Stimulated activated CD4-positive, alpha-beta T cell treated with anti-CD3 and anti-CD28 coated beads, Interleukin-1b, Interleukin-23, amount 100 ng/mL, for 4 hours (primary cell): ENCODE results near the gene NANOS2.
A peak's percentile ranks its signal among the peaks of the same experiment; 100 is the strongest.

ENCODE experiments used
- DNase-seq, 2 donors: peaks; one replicate each; pipeline ENCODE4 v3.0.0-alpha.2; 2020; ENCODE audit warnings: low read depth in 2 of 2

The NANOS2 gene

GRCh38 chr19:45929247-45929646 is 14.7 kb upstream of the NANOS2 start:
- no peak for DNase-seq

GRCh38 chr19:45927565-45928261 is 13.1 kb upstream of the NANOS2 start:
- DNase-seq: peak; percentile 73 to 83

DNA sequence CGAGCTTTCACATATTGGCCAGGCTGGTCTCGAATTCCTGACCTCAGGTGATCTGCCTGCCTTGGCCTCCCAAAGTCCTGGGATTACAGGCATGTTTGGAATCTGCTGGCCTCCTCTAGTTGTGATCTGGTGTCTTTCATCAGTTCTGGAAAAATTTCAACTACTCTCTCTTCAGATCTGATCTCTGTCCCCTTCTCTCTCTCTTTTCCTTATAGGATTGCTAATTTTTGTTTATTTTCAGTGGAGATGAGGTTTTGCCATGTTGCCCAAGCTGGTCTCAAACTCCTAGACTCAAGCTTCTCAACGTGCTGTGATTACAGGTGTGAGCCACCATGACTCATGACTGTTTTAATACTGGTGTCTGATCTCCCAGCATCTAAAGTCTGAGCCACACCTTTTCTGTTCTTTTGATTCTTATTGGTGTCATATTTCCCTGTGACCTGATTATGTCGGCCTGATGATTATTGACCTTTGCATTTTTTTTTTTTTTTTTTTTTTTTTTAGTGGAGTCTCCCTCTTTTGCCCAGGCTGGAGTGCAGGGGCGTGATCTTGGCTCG is 10.4 kb upstream of the NANOS2 start:
- DNase-seq: no peak

DNA sequence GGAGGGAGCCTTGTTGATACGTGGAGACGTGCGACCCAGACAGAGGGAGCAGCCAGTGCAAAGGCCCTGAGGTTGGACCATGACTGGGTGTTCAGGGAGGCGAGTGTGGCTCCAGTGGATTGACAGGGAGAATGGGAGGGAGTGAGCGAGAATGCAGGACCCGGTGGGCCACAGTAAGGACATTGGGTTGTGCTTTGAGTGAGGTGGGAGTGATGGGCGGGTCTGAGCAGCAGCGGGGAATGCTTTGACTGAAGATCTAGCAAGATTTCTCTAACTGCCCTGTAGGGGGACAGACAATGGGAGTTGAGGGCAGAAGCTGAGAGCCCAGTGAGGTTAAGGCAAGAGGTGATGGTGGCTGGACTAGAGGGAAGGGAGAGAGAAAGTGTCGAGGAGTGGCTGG is 7.7 kb upstream of the NANOS2 start:
- no peak for DNase-seq

GRCh38 chr19:45920458-45920857 is 5.9 kb upstream of the NANOS2 start:
- DNase-seq: no peak

GRCh38 chr19:45919678-45920077 is 5.1 kb upstream of the NANOS2 start:
- DNase-seq: no peak

DNA sequence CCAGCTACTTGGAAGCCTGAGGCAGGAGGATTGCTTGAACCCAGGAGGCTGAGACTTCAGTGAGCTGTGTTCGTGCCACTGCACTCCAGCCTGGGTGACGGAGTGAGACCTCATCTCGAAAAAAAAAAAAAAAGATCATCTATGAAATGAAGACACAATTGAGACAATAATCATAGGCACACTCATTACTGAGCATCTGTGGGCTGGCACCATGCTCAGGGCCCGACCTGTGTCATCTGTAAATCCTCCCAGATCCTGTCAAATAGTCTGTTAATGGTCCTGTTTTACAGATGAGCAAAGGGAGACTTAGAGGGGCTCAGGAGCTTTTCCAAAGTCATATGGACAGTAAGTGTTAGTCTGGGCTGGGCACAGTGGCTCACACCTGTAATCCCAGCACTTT is 4.1 kb upstream of the NANOS2 start:
- DNase-seq: no peak

DNA sequence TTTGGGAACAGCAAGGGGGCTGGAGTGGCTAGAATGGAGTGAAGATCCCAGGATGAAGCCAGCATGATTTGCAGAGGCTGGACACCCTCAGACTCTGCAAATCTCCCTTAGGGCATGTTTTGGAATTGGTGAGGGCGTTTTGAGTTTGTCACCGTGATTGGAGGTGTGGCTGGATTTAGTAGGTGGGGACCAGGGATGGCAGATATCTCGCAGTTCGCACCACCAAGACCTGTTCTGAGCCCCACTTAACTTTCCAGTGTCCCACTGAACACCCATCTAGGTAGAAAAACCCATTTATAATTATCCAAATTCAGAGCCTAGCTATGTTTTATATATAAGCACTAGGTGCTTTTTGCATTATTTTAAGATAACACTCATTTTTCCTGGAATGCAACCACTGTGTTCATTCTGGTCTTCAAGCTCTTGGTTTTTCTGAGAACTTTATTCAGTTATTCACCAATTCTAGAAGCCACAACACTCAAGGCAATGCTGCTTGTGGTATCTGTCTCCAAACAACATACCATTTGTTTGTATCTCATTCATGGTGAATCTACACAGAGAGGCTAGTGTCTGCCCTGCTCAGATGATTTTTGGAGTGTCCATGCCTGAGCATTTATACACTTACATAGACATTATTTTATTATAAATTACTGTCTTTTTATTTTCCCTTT is 3.0 kb upstream of the NANOS2 start:
- DNase-seq: no peak

- no peak for DNase-seq
Measured at GRCh38 chr19:45911291-45911690, 3.3 kb downstream of the NANOS2 start.

- no peak for DNase-seq
Measured at GRCh38 chr19:45908956-45909355, 5.6 kb downstream of the NANOS2 start.

DNA sequence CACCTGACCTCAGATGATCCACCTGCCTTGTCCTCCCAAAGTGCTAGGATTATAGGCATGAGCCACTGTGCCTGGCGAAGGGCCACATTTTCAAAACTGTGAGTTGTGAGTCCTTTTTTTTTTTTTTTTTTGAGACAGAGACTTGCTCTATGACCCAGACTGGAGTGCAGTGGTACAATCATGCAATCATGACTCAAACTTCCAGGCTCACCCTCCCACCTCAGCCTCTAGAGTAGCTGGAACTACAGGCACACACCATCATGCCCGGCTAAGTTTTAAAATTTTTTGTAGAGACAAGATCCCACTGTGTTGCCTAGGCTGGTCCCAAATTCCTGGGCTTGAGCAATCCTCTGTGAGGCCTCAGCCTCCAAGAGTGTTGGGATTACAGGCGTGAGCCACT is 8.4 kb downstream of the NANOS2 start:
- DNase-seq: no peak

DNA sequence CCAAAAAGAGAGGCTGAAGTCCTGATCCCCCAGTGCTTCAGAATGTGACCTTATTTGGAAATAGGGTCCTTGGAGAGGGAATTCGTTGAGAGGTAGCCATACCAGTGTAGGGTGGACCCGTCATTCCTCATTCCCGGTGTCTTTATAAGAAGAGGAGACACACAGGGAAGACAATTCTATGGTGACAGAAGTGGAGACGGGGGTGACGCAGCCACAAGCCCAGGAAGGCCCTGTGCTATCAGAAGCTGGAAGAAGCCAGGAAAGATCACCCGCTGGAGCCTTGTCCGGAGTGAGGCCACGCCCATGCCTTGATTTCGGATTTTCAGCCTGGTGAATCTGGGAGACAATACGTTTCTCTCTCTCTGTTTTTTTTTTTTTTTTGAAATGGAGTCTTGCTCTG is 9.6 kb downstream of the NANOS2 start:
- no peak for DNase-seq

GRCh38 chr19:45902651-45903625 is 11.6 kb downstream of the NANOS2 start:
- peak; percentile 100 for DNase-seq

DNA sequence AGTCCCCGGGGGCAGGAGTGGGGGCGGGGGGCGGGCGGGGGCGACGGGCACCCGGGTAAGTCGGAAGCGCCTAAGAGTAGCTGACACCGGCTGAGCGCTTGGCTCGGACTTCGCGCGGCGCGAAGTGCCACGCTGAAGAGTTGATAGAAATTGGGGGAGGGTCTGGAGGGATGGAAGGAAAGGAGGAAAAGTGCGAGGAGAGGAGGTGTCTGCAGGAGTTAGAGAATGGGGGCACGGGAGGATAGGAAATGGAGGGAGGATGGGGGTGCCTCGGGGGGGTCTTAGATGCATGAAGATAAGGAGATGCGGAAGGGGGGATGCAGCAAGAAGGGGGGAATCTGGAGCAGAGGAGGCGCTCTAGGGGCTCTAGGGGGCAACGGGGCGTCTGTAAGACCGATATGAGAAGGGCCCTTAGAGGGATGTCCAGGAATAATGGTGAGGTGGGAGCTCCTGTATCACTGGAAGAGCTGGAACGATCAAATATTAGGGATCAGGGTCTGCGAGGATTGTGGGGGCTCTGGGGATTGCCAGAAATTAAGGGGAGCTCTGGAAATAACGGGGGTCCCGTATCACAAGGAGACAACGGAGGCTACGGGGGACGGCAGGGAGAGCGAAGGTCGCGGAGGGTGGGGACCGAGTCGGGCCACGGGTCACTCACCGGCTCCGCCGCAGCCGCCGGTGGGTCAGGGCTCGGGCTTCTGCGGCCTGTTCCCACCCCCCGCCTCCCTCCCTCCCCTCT is 12.5 kb downstream of the NANOS2 start, which contains the start of gene MYPOP:
Gene MYPOP (minus strand): TSS at position 702 of the 739 bp plus-strand sequence. CDS start 840 bp downstream, outside the sequence.
- DNase-seq: no peak

- DNase-seq: peak in 1 of 2 donors; percentile 22
Measured at GRCh38 chr19:45901432-45901911, 13.1 kb downstream of the NANOS2 start.

DNA sequence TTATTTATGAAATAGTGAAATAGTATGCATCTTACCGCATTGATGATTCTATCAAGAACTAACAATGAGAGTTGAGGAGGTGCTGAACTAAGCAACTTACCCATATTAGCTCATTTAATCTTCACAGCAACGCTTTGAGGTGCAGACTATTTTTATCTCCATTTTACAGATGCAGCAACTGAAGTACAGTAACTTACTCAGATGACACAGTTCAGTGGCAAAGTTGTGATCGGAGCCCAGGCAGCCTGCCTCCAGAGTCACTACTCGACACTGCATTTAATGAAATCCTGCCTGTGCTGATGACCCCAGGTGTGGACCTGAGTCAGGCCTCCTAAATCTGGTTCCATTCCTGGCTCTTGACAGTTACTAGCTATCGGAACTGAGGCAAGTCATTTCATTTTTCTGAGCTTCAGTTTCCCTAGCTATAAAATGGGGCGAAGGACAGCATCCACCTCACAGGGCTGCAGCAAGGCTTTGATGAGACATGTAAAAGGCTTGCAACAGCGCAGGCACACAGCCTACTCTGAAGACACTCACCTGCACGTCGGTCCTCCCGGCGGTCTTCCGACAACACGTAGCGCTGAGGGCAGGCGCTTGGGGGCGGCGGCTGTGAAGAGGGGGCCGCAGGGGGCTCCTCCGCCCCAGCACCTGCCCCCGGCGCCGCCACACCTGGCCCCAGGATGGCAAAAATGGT is 13.7 kb downstream of the NANOS2 start:
- no peak for DNase-seq

DNA sequence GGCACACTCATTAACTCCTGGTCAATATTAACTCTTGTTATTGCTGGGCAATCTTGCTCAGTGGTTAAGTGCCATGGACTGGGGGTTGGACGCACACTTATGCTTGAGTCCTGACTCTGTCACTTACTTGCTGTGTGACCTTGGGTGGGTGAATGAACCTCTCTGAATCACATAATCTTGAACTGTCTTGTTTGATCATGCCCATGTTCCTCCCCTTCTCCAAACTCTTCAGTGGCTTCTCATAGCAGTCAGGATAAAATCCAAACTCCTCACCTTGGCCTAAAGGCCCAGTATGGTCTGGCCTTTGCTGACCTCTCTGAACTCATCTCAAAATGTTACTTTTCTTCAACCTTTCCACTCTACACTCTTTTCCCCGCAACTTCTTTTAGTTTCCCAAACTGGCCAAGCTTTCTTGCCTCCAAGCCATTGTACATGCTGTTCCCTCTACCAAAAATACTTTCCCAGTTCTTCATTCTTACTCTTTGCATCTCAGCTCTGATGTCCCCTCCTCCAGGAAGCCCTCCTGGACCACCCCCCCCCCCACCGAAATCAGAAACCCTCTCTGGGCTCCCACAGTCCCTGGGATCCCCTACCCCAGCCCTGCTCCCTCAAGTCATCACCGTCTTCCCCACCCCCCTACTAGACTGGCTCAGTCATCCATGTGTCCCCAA is 14.5 kb downstream of the NANOS2 start:
- no peak for DNase-seq

GRCh38 chr19:45899253-45899652 is 15.3 kb downstream of the NANOS2 start:
- DNase-seq: no peak

DNA sequence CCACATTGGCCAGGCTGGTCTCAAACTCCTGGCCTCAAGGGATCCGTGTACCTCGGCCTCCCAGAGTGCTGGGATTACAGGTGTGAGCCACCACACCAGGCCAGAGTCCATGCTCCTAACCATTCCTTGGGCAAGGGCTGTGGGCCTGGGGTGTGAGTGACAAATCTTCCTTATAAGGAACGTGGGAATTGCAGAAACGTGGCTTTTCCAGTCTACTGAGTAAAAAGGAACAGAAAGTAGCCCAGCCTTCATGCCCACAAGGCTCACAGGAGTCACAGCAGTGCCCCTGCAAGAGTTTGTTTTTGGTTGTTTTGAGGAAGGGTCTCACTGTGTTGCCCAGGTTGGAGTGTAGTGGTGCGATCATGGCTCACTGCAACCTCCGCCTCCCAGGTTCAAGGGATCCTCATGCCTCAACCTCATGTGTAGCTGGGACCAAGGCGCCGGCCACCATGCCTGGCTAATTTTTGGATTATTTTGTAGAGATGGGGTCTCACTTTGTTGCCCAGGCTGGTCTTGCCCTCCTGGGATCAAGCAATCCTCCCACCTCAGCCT is 17.2 kb downstream of the NANOS2 start:
- no peak for DNase-seq
